GM21381 (cell line): ENCODE results near the gene DMRT3.

Source experiments
- ATAC-seq: cut with Tn5 transposase; IDR thresholded peaks from one replicate; pipeline ENCODE4 v1.9.1; 2021; ENCODE audit warnings: mild to moderate bottlenecking, moderate library complexity; ENCODE audit not compliant: unreplicated experiment

Gene DMRT3

GRCh38 chr9:976258-976942 lies at the start of gene DMRT3:
TSS of gene DMRT3 (plus strand) at chr9:976655. CDS start at chr9:977002, 347 bp downstream.
- ATAC-seq, result no peak

- ATAC-seq, result no peak
Measured at GRCh38 chr9:926976-927375, 49.5 kb upstream of the DMRT3 start.

GRCh38 chr9:928363-929042 lies 48.0 kb upstream of the DMRT3 start:
- ATAC-seq, result peak; percentile 68

- no peak for ATAC-seq
Measured at GRCh38 chr9:929719-930118, 46.7 kb upstream of the DMRT3 start.

GRCh38 chr9:933356-933755 lies 43.1 kb upstream of the DMRT3 start:
- no peak for ATAC-seq

GRCh38 chr9:935348-935965 lies 41.0 kb upstream of the DMRT3 start:
- ATAC-seq, result no peak

GRCh38 chr9:942805-943580 lies 33.5 kb upstream of the DMRT3 start:
- no peak for ATAC-seq

- no peak for ATAC-seq
Measured at GRCh38 chr9:947985-948384, 28.5 kb upstream of the DMRT3 start.

- no peak for ATAC-seq
Measured at GRCh38 chr9:948497-948896, 28.0 kb upstream of the DMRT3 start.

GRCh38 chr9:950139-950538 lies 26.3 kb upstream of the DMRT3 start:
- no peak for ATAC-seq

GRCh38 chr9:952546-952945 lies 23.9 kb upstream of the DMRT3 start:
- no peak for ATAC-seq

- no peak for ATAC-seq
Measured at GRCh38 chr9:959105-959504, 17.4 kb upstream of the DMRT3 start.

GRCh38 chr9:959914-960313 lies 16.5 kb upstream of the DMRT3 start:
- ATAC-seq, result no peak

GRCh38 chr9:962023-962422 lies 14.4 kb upstream of the DMRT3 start:
- no peak for ATAC-seq

GRCh38 chr9:965497-965896 lies 11.0 kb upstream of the DMRT3 start:
- ATAC-seq, result no peak

GRCh38 chr9:966870-967269 lies 9.6 kb upstream of the DMRT3 start:
- ATAC-seq, result no peak

GRCh38 chr9:967436-967835 lies 9.0 kb upstream of the DMRT3 start:
- no peak for ATAC-seq

GRCh38 chr9:967903-968641 lies 8.4 kb upstream of the DMRT3 start:
- ATAC-seq, result no peak

- no peak for ATAC-seq
Measured at GRCh38 chr9:969310-970150, 6.9 kb upstream of the DMRT3 start.
